ENCODE data around the gene ZNF451.

ZNF451 gene

GRCh38 chr6:57117796-57118195 is 27.8 kb downstream of the ZNF451 start:
- no peak for TF ChIP-seq CTCF (conservative IDR thresholded peaks at IDR 0.05)
- no peak for TF ChIP-seq ZFX (IDR thresholded peaks at IDR 0.05)
- no peak overlapping the region for H3K27ac ChIP-seq

- H3K27ac ChIP-seq: no peak overlapping the region
Observed at GRCh38 chr6:57123111-57123510, 33.1 kb downstream of the ZNF451 start.

DNA sequence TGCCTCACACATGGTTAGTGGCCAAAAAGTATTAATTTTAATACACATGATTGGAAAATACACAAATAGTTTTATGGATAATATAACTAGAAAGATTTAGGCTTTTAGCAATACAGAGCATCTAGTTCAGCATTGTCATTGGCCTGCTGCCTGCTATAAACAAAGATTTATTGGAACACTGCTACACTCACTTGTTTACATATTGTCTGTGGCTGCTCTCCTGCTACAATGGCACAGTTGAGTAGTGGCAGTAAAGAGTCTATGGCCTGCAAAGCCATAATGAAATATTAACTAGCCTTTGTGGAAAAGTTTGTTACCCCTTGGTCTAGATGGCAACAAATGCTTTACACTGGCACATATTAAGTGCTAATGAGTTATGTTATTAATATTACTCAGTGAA is 37.8 kb downstream of the ZNF451 start:
- TF ChIP-seq CTCF (conservative IDR thresholded peaks at IDR 0.05): peak; percentile 7; the same call in 1 of the 2 replicates
- TF ChIP-seq ZFX (IDR thresholded peaks at IDR 0.05): no peak
- H3K27ac ChIP-seq: no peak overlapping the region

More at GRCh38 chr6:57123111-57123510, 33.1 kb downstream of the ZNF451 start:
- no peak for TF ChIP-seq CTCF (conservative IDR thresholded peaks at IDR 0.05)
- no peak for TF ChIP-seq ZFX (IDR thresholded peaks at IDR 0.05)

GRCh38 chr6:57130661-57131177 is 40.7 kb downstream of the ZNF451 start:
- no peak overlapping the region for H3K27ac ChIP-seq
- TF ChIP-seq ZFX (IDR thresholded peaks at IDR 0.05): no peak

GRCh38 chr6:57134954-57135353 is 45.0 kb downstream of the ZNF451 start:
- no peak overlapping the region for H3K27ac ChIP-seq
- no peak for TF ChIP-seq CTCF (conservative IDR thresholded peaks at IDR 0.05)
- no peak for TF ChIP-seq ZFX (IDR thresholded peaks at IDR 0.05)

DNA sequence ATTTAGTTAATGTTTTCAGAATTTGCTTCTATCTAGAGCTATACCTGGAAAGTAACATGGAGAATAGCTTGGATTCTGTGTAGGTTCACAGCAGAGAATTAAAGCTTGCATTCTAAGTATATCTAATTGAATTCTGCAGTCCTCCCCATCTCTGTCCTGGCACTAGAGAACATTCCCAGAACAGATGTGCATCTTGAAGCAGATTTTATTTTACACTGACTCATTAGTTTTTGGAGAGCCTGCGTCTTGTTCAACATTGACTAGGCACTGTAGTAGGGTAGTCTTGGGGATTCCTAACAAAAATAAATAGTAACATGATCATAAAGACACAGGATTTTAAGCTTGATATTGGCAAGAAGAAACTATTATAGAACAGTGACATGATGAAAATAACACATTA is 45.9 kb downstream of the ZNF451 start:
- no peak for TF ChIP-seq CTCF (conservative IDR thresholded peaks at IDR 0.05)
- TF ChIP-seq ZFX (IDR thresholded peaks at IDR 0.05): no peak
- no peak overlapping the region for H3K27ac ChIP-seq

DNA sequence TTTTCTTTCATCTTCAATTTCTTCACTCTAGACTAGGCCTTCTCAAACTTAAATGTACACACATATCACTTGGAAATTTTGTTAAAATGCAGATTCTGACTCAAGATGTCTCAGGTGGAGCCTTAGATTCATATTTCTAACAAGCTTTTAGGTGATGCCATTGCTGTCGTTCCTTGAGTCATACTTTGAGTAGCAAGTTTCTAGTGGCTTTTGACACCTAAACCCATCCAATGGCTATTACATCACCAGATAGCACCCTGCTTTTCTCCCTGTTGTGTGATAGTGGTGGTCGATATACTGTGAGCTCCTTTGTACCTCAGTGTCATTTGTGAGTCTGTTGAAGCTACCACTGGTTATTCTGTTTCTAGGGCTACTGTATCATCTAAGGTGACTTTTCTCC is 47.4 kb downstream of the ZNF451 start:
- H3K27ac ChIP-seq: no peak overlapping the region
- TF ChIP-seq ZFX (IDR thresholded peaks at IDR 0.05): no peak
- TF ChIP-seq CTCF (conservative IDR thresholded peaks at IDR 0.05): no peak

GRCh38 chr6:57138026-57138425 is 48.0 kb downstream of the ZNF451 start:
- no peak overlapping the region for H3K27ac ChIP-seq
- TF ChIP-seq CTCF (conservative IDR thresholded peaks at IDR 0.05): no peak
- TF ChIP-seq ZFX (IDR thresholded peaks at IDR 0.05): no peak
